ENCODE data around the gene ATP5PO.
"Not testable (repeated sequence)": the region's sequence is repeated elsewhere in the genome, so short reads cannot be mapped to it uniquely, and the experiment has no call there.

ATP5PO gene

DNA sequence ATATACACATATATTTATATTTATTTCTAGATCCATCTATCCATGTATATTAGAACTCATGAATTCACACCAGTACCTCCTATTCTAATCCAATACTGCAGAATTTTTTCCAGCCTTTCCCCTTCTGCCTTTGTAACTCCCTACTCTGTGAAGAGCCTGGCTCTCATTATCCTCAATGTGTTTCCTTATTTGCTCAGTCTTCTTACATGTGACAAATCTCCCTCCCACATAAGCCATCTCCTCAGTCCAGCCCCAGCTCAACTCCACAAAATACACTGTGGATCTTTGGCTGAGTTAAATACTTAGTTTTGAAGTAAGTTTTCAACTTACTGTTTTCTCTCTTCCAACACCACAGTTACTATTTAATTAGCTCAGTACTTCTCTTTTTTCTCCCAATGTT lies 45.7 kb downstream of the ATP5PO start:
- DNase-seq (ENCODE audit: low read depth in 2 of 2), result no peak

DNA sequence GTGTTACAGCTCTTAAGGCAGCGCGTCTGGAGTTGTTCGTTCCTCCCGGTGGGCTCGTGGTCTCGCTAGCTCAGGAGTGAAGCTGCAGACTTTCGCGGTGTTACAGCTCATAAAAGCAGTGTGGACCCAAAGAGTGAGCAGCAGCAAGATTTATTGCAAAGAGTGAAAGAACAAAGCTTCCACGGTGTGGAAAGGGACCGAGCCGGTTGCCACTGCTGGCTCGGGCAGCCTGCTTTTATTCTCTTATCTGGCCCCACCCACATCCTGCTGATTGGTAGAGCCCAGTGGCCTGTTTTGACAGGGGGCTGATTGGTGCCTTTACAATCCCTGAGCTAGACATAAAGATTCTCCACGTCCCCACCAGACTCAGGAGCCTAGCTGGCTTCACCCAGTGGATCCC lies 47.7 kb downstream of the ATP5PO start:
- not testable (repeated sequence) for DNase-seq (ENCODE audit: low read depth in 2 of 2)

GRCh38 chr21:33866826-33867225 lies 48.8 kb downstream of the ATP5PO start:
- no peak for DNase-seq (ENCODE audit: low read depth in 2 of 2)

DNA sequence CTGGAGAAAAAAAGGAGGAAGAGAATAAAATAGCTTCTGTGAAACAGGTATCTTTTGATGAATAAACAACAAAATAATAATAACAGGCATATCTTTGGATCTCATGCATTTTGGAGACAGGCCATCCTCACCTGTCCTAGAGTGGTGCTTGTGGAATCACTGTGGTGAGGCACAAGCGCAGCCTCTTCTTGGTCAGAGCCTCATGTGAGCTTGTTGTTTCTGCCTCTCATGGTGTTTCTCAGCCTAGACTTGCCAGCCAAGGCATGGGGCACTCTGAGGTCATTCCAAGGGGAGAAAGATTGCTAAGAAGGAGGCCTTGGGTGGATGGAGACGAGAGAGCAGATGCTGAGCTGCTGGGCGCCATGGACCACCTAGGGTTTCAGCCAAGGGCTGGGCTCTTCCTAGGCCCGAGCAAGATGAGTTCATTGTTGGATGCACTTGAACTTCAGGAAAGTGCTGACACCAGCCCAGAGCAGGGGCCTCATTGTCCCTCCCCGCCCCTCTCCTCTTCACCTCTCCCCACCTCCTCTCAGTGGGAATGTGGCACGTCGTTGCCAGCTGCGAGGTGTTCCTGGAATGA lies 49.5 kb downstream of the ATP5PO start:
- no peak for DNase-seq (ENCODE audit: low read depth in 2 of 2)

GRCh38 chr21:33865176-33865575 lies 50.4 kb downstream of the ATP5PO start:
- DNase-seq (ENCODE audit: low read depth in 2 of 2), result no peak

DNA sequence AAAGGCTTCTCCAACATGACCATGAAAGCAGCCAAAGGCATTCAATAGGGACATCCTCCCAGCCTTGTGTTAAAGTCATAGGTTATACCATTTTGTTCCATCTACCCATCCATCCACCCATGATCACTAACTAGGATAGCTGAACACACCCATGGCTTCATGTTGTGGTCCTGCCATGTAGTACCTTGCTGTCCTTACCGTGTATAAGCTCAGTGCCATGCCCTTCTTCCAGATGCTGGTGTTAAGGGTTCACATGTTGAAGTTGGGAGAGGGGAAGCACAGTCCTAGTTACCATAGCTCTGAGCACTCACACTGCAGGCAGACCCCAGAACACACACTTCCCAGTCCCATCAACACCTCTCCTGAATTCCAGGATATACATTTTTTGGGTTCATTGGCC lies 51.5 kb downstream of the ATP5PO start:
- no peak for DNase-seq (ENCODE audit: low read depth in 2 of 2)

- not testable (repeated sequence) for DNase-seq (ENCODE audit: low read depth in 2 of 2)
These were observed 52.4 kb downstream of the ATP5PO start for GRCh38 chr21:33863191-33863590.

- DNase-seq (ENCODE audit: low read depth in 2 of 2), result no peak
These were observed 54.5 kb downstream of the ATP5PO start for GRCh38 chr21:33861125-33861524.

GRCh38 chr21:33860332-33860879 lies 55.2 kb downstream of the ATP5PO start:
- DNase-seq (ENCODE audit: low read depth in 2 of 2), result no peak

- no peak for DNase-seq (ENCODE audit: low read depth in 2 of 2)
These were observed 56.1 kb downstream of the ATP5PO start for GRCh38 chr21:33859373-33860102.

GRCh38 chr21:33858667-33859372 lies 56.8 kb downstream of the ATP5PO start:
- no peak for DNase-seq (ENCODE audit: low read depth in 2 of 2)

- DNase-seq (ENCODE audit: low read depth in 2 of 2), result no peak
These were observed 57.5 kb downstream of the ATP5PO start for GRCh38 chr21:33857846-33858666.

DNA sequence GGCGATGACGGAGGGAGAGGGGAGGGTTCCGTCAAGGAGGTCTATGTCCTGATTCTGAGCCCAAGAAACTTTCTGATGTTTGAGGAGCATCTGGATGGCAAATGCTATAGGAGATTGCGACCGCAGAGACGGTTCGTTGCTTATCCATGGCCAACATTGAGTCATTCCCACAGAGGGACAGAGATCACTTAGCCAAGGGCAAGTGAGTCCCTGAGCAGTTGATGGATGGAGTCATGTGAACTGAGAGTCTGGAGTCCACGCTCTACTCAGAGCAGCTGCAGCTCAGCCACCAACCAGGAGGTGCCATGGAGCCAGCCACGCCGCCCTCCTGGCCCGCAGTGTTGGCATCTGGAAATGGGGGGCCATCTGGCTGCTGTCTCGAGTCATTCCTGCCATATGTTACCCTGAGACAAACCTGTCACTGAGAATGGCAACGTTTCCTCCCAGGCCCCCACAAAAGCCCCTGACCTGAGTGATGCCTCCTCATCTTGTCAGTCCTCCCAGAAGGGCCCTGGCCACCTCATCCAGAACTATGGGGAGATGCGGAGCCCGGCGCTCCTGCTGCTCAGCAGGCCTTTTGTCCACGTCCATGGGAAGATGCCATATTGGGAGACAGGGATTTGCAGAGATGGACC lies 58.6 kb downstream of the ATP5PO start:
- no peak for DNase-seq (ENCODE audit: low read depth in 2 of 2)

- no peak for DNase-seq (ENCODE audit: low read depth in 2 of 2)
These were observed 60.4 kb downstream of the ATP5PO start for GRCh38 chr21:33855190-33855589.

- no peak for DNase-seq (ENCODE audit: low read depth in 2 of 2)
These were observed 61.0 kb downstream of the ATP5PO start for GRCh38 chr21:33854604-33855003.

Measured in stimulated activated CD8-positive, alpha-beta memory T cell treated with anti-CD3 and anti-CD28 coated beads, Interleukin-2, amount 100 ng/mL, for 1 hour (primary cell).